HepG2 (cell line): ENCODE results near the gene ZKSCAN2. TPM values are rescaled to one million over a fixed set of nuclear protein-coding genes. Genes with fewer than 3 reads are reported as not detected.

Experiments
- FOXJ3 ChIP-seq: sonication (generic); formaldehyde crosslinking; IDR thresholded peaks from 2 replicates; pipeline ENCODE4 v1.4.0; 2020; ENCODE audit warnings: missing genetic modification reagents, mild to moderate bottlenecking, borderline replicate concordance
- IRX3 ChIP-seq: sonication (generic); formaldehyde crosslinking; IDR thresholded peaks from 2 replicates; pipeline ENCODE4 v1.8.1; 2023; ENCODE audit warnings: mild to moderate bottlenecking, low read depth, missing genetic modification reagents, borderline replicate concordance
- KAT2B ChIP-seq: fragments of 150-350 bp; IDR thresholded peaks from 2 replicates; pipeline ENCODE4 v1.6.1; 2014; ENCODE audit warnings: low read depth, low read length, borderline replicate concordance
- NR1H2 ChIP-seq: sonication (generic); formaldehyde crosslinking; IDR thresholded peaks from 2 replicates; pipeline ENCODE4 v1.8.1; 2022; ENCODE audit warnings: low read depth, missing genetic modification reagents, borderline replicate concordance
- PCBP2 ChIP-seq: fragments of 200-400 bp; formaldehyde crosslinking; optimal IDR thresholded peaks from 2 replicates; pipeline ENCODE3; 2018; ENCODE audit warnings: low read length, low read depth; ENCODE audit not compliant: poor library complexity, severe bottlenecking
- POLR2G ChIP-seq: fragments of 200-400 bp; formaldehyde crosslinking; IDR thresholded peaks from 2 replicates; pipeline ENCODE4 v1.6.1; 2018; ENCODE audit warnings: mild to moderate bottlenecking, low read depth, low read length, moderate library complexity
- SIN3B ChIP-seq: fragments of 150-350 bp; IDR thresholded peaks from 2 replicates; pipeline ENCODE4 v1.6.1; 2014; ENCODE audit warnings: low read length
- SNAI1 ChIP-seq: sonication (generic); formaldehyde crosslinking; IDR thresholded peaks from 2 replicates; pipeline ENCODE4 v1.5.0; 2020; ENCODE audit warnings: mild to moderate bottlenecking, missing genetic modification reagents, borderline replicate concordance
- TBL1XR1 ChIP-seq: fragments of 150-350 bp; IDR thresholded peaks from 2 replicates; pipeline ENCODE4 v1.6.1; 2014; ENCODE audit warnings: borderline replicate concordance, low read length; ENCODE audit not compliant: partially characterized antibody
- ZFYVE20 ChIP-seq: sonication (generic); formaldehyde crosslinking; IDR thresholded peaks from 2 replicates; pipeline ENCODE4 v1.8.0; 2023; ENCODE audit warnings: low read depth, mild to moderate bottlenecking, moderate library complexity, missing genetic modification reagents, borderline replicate concordance
- ZHX1 ChIP-seq: sonication (generic); formaldehyde crosslinking; IDR thresholded peaks from 2 replicates; pipeline ENCODE4 v1.8.1; 2022; ENCODE audit warnings: low read depth, mild to moderate bottlenecking, missing genetic modification reagents
- ZNF570 ChIP-seq: sonication (generic); formaldehyde crosslinking; IDR thresholded peaks from 2 replicates; pipeline ENCODE4 v1.4.0; 2020; ENCODE audit warnings: mild to moderate bottlenecking, missing genetic modification reagents, borderline replicate concordance
- ZNF589 ChIP-seq: sonication (generic); formaldehyde crosslinking; conservative IDR thresholded peaks from 2 replicates; pipeline ENCODE4 v1.8.0; 2022; ENCODE audit warnings: mild to moderate bottlenecking, moderate library complexity, missing genetic modification reagents
- ZNF878 ChIP-seq: sonication (generic); formaldehyde crosslinking; IDR thresholded peaks from 2 replicates; pipeline ENCODE4 v1.8.1; 2023; ENCODE audit warnings: mild to moderate bottlenecking, missing genetic modification reagents, moderate library complexity
- polyA plus RNA-seq, 8 experiments: library from polyadenylated mRNA; depleted of rRNA in 3 of 8; stranded (reverse) in 7 of 8; unstranded in 1 of 8; fragments of >200 nt; fragmentation: Illumina TruSeq in 4 of 8; extraction: Trizol in 4 of 8; gene quantifications; 2 replicates each; pipeline versions ENCODE4 v1.2.1 to v1.2.3, GENCODE V29; 2011 to 2016; ENCODE audit warnings: low read depth in 4 of 8, missing spikeins in 1 of 8, mixed read lengths in 1 of 8; ENCODE audit not compliant: insufficient read depth in 1 of 8
- total RNA-seq, 5 experiments: library from RNA; depleted of rRNA; stranded (reverse); fragments of >200 nt; fragmentation: Illumina TruSeq; extraction: Trizol; gene quantifications; 2 replicates each; pipeline ENCODE4 v1.2.3, GENCODE V29; 2016; ENCODE audit warnings: low read depth in 1 of 5
- TF ChIP-seq, protein P1 (sequence below): sonication (generic); formaldehyde crosslinking; IDR thresholded peaks from one replicate; pipeline ENCODE4 v1.5.1; 2020; ENCODE audit warnings: mild to moderate bottlenecking, missing genetic modification reagents; ENCODE audit errors: not compliant biosample characterization
- TF ChIP-seq, protein P2 (sequence below): sonication (generic); formaldehyde crosslinking; IDR thresholded peaks from 2 replicates; pipeline ENCODE4 v1.4.0; 2020; ENCODE audit warnings: missing genetic modification reagents

The ZKSCAN2 gene
- total and polyA plus RNA-seq, 2 of the 13 experiments (the other 11 are each of a cell fraction or from before 2014, with no cell fraction given): 4.2 to 11.1 TPM

DNA sequence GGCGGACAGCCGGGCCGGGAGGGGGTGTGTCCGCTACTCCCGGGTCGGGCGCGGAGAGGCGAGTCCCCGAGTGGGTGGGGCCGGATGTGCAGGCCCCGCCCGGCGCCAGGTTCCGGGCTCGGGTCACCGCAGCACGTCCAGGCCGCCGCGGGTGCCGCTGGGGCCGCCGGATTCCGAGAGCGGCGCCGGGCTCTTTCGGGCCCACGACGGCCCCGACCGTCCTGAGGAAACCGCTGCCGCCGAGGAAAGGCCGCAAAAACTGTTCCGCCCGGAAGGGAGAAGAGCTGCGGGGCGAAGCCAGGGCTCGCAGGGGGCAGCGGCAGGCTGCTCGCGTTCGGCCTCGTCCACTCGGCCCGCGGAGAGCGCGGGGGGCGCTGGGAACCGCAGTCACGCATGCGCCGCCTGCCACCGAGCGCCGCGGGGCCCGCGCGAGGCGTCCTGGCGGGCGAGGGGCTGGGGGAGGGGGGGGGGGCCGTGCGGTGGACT is at the start of gene ZKSCAN2 (continued):
- TF ChIP-seq ZHX1 (CRISPR knock-in tag) (peak; percentile 48; the same call in 1 of the 2 replicates), TBL1XR1 (peak; percentile 54), IRX3 (CRISPR knock-in tag) (peak; percentile 58; the same call in 1 of the 2 replicates), ZNF878 (CRISPR knock-in tag) (no peak), SIN3B (0 out of 2 replicates have a peak, but pooled peaks have one; percentile 60), ZNF589 (CRISPR knock-in tag) (no peak), ZFYVE20 (peak; percentile 84), POLR2G (peak; percentile 99), FOXJ3 (CRISPR knock-in tag) (no peak), ZNF570 (CRISPR knock-in tag) (0 out of 2 replicates have a peak, but pooled peaks have one; percentile 18), KAT2B (no peak), NR1H2 (0 out of 2 replicates have a peak, but pooled peaks have one; percentile 87), SNAI1 (CRISPR knock-in tag) (no peak), PCBP2 (no peak)
- TF ChIP-seq, protein P1, sequence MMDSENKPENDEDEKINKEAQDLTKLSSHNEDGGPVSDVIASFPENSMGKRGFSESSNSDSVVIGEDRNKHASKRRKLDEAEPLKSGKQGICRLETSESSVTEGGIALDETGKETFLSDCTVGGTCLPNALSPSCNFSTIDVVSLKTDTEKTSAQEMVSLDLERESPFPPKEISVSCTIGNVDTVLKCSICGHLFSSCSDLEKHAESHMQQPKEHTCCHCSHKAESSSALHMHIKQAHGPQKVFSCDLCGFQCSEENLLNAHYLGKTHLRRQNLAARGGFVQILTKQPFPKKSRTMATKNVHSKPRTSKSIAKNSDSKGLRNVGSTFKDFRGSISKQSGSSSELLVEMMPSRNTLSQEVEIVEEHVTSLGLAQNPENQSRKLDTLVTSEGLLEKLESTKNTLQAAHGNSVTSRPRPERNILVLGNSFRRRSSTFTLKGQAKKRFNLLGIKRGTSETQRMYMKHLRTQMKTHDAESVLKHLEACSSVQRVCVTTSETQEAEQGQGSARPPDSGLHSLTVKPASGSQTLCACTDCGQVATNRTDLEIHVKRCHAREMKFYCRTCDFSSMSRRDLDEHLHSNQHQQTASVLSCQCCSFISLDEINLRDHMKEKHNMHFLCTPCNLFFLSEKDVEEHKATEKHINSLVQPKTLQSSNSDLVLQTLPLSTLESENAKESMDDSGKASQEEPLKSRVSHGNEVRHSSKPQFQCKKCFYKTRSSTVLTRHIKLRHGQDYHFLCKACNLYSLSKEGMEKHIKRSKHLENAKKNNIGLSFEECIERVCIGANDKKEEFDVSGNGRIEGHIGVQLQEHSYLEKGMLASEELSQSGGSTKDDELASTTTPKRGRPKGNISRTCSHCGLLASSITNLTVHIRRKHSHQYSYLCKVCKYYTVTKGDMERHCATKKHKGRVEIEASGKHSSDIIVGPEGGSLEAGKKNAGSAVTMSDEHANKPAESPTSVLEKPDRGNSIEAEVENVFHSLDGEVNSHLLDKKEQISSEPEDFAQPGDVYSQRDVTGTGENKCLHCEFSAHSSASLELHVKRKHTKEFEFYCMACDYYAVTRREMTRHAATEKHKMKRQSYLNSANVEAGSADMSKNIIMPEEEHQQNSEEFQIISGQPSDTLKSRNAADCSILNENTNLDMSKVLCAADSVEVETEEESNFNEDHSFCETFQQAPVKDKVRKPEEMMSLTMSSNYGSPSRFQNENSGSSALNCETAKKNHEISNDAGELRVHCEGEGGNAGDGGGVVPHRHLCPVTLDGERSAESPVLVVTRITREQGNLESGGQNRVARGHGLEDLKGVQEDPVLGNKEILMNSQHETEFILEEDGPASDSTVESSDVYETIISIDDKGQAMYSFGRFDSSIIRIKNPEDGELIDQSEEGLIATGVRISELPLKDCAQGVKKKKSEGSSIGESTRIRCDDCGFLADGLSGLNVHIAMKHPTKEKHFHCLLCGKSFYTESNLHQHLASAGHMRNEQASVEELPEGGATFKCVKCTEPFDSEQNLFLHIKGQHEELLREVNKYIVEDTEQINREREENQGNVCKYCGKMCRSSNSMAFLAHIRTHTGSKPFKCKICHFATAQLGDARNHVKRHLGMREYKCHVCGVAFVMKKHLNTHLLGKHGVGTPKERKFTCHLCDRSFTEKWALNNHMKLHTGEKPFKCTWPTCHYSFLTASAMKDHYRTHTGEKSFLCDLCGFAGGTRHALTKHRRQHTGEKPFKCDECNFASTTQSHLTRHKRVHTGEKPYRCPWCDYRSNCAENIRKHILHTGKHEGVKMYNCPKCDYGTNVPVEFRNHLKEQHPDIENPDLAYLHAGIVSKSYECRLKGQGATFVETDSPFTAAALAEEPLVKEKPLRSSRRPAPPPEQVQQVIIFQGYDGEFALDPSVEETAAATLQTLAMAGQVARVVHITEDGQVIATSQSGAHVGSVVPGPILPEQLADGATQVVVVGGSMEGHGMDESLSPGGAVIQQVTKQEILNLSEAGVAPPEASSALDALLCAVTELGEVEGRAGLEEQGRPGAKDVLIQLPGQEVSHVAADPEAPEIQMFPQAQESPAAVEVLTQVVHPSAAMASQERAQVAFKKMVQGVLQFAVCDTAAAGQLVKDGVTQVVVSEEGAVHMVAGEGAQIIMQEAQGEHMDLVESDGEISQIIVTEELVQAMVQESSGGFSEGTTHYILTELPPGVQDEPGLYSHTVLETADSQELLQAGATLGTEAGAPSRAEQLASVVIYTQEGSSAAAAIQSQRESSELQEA (CRISPR knock-in tag): no peak
- TF ChIP-seq, protein P2, sequence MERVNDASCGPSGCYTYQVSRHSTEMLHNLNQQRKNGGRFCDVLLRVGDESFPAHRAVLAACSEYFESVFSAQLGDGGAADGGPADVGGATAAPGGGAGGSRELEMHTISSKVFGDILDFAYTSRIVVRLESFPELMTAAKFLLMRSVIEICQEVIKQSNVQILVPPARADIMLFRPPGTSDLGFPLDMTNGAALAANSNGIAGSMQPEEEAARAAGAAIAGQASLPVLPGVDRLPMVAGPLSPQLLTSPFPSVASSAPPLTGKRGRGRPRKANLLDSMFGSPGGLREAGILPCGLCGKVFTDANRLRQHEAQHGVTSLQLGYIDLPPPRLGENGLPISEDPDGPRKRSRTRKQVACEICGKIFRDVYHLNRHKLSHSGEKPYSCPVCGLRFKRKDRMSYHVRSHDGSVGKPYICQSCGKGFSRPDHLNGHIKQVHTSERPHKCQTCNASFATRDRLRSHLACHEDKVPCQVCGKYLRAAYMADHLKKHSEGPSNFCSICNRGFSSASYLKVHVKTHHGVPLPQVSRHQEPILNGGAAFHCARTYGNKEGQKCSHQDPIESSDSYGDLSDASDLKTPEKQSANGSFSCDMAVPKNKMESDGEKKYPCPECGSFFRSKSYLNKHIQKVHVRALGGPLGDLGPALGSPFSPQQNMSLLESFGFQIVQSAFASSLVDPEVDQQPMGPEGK: peak; percentile 90
